Embryonic facial prominence (tissue), 1 donor: ENCODE data around the gene PLCG2.
"Not testable (repeated sequence)": the region's sequence is repeated elsewhere in the genome, so short reads cannot be mapped to it uniquely, and the experiment has no call there.

Experiments
- DNase-seq: peaks from one replicate; pipeline ENCODE4 v3.0.0-alpha.2; 2016; ENCODE audit errors: extremely low spot score

The PLCG2 gene

DNA sequence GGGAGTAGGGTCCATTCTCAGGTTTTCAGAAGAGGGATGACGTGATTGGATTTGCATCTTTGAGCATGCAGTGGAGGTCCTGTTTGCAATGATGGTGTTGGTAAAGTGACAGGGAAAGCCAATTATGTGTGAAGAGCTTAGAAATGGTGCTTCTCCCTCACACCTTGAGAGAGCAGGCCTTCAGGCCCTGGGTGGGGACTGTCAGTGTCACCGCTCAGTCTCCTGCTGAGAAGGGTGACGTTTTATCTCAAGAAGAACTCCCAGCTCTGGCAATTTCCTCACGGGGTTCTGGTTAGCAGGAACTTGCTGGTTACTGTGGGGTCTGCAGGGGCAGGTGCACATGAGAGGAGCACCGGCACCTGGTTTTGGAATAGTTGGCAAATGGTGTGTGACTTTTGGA, 11.2 kb downstream of the PLCG2 start:
- DNase-seq = no peak

- DNase-seq = no peak
Observed at GRCh38 chr16:81790830-81791435, 11.8 kb downstream of the PLCG2 start.

DNA sequence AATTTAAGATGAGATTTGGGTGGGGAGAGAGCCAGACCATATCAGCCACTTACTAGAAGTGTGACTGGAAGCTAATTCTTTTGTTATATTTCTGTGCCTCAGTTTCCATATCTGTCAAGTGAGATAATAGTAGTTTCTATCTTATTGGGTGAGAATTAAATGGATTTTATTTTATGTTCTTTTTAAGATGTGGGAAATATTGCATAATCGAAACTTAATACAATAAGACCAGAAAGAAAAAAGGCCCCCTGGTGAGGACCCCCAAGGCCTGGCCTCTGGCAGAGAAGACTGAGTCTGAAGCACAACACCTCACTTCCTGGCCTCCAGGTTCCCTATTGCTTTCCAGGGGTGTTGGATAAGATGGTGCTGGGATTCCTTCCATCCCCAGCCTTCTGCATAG, 13.7 kb downstream of the PLCG2 start:
- DNase-seq = no peak

- no peak for DNase-seq
Observed at GRCh38 chr16:81795193-81795592, 16.1 kb downstream of the PLCG2 start.

- no peak for DNase-seq
Observed at GRCh38 chr16:81796035-81796434, 16.9 kb downstream of the PLCG2 start.

DNA sequence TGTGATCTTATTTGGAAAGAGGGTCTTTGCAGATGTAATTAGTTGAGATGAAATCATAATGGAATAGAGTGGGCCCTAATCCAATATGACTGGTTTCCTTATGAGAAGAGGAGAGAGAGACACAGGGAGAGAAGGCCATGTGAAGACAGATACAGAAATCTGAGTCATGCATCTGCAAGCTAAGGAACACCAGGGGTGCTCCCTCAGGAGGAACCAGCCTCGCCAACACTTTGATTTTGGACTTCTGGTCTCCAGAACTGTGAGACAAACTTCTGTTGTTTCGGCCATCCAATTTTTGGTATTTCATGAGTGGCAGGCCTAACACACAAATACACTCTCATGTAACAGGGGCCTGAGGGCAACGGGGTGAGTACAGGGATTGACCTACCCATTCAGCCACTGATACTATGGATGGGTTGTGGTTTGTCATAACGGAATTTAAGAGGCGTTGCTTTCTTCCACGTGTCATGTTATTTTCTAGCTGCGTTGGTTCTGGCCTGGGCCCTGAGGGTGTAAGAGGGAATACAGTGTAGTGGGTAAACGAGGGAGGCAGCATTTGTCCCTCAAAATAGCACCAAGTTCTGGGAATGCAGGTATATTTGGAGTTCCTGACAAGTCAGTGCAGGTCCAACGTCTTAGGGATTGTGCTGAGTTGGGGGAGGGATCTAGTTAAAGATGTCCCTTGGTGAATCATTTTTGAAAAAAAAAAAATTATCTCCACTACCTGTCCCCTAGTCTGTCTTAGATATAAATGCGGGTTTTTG, 17.7 kb downstream of the PLCG2 start:
- DNase-seq = no peak

DNA sequence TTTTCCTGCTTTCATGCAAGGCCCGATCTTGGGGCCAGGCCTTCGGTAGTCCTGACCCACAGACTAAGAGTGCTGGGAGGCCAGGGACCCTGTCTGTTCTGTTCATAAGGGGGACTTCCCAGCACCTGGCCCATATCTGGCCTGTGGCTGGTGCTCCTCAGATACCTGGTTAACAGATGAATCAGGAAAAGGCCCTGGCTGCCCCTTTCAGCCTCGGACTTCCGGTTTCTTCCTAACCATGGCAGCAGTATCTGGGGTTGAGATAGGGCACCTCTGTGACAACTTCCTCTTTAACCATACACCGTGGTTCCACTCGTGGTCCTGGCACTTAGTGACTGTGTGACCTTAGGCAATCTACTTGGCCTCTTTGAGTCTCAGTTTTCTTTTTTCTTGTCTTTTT, 18.4 kb downstream of the PLCG2 start:
- DNase-seq = no peak

GRCh38 chr16:81798311-81799137, 19.4 kb downstream of the PLCG2 start:
- DNase-seq = no peak

DNA sequence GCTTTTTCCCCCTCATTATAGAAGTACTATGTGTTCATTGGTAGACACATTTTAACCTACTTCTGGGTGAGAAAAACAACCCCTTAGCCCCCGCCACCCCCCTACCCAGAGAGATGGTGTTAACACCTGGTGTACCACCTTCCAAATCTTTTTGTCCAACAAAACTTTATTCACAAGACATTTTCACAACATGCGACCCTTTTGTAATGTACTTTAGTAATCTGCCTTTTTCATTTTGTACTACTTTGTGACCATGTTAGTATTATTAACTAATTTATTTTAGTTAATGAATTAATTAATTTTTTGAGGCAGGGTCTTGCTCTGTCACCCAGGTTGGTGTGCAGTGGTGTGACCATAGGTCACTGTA, 20.0 kb downstream of the PLCG2 start:
- no peak for DNase-seq

GRCh38 chr16:81801724-81802123, 22.6 kb downstream of the PLCG2 start:
- DNase-seq = not testable (repeated sequence)

GRCh38 chr16:81803332-81803731, 24.2 kb downstream of the PLCG2 start:
- no peak for DNase-seq

DNA sequence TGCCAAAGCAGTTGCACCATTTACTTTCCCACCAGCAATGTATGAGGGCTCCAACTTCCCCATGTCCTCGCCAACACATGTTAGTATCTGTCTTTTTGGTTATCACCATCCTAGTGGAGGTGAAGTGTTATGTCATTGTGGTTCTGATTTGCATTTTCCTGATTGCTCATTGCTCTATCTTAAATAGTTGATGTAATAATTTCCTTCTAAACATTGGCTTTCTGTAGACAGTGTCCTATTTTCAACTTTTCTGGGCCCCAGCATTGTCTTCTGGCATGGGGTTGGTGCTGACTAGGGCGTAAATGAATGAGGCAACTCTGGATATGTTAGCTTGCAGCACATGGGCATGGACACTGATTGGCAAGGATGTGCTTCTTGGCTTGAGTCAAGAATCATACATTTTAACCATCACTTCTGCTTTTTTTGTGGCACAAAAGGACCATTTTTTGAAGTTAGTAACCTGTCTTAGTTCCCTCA, 25.1 kb downstream of the PLCG2 start:
- no peak for DNase-seq

DNA sequence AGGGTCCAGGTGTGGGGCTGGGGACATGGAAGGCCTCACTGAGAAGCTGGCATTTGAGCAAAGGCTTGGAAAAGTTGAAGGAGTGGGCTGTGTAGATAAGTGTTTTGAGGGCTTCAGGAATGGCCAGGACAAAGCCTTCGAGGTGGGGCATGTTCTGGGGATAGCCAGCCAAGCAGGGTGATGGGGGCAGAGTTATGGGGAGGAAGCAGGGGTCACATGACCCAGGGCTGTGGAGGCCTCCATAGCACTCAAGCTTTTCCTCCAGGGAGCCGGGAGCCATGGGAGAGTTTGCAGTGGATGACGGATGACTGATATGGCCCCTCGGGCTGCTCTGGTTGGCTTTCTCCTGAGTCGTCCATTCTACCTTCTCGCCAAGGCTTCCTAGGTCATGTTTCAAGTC, 27.6 kb downstream of the PLCG2 start:
- no peak for DNase-seq

GRCh38 chr16:81807767-81808358, 28.8 kb downstream of the PLCG2 start:
- no peak for DNase-seq

- DNase-seq = no peak
Observed at GRCh38 chr16:81808933-81809480, 29.9 kb downstream of the PLCG2 start.

DNA sequence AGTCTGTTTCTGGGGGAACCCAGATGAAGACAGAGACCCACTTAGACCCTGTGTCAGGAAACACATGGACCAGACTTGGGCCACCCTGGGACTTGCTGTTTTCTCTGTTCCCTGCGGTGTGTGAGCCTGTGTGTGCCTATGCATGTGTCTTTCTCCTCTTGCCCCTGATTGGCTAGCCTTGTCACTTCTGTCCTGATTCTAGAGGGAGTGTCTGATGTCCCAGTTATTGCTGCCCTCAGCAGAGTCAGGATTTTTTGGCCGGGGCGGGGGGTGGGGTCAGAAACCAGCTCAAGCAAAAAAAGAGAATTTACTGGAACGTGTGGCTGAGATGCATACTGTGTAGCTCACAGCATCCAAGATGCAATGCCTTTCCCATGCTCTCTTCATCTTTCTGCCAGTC, 30.5 kb downstream of the PLCG2 start:
- no peak for DNase-seq

GRCh38 chr16:81810361-81810760, 31.3 kb downstream of the PLCG2 start:
- no peak for DNase-seq

- DNase-seq = no peak
Observed at GRCh38 chr16:81810894-81811538, 31.9 kb downstream of the PLCG2 start.

DNA sequence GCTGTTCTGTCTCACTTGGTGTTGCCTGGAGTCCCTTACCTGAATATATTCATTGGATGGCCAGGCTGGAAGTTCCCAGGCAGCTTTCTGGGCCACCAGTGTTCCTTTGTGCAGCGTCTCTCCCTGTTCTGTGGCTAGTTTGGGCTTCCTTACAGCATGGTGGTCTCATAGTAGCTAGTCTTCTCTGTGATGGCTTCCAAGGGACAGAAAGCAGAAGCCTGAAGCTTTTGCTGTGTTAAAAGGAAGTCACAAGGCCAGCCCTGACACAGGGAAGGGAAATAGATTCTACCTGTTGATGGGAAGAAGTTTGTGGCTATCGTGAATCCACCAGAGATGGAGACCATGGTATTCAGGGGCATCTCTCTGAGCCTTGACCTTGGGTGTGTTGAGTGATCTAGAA, 34.6 kb downstream of the PLCG2 start:
- no peak for DNase-seq

DNA sequence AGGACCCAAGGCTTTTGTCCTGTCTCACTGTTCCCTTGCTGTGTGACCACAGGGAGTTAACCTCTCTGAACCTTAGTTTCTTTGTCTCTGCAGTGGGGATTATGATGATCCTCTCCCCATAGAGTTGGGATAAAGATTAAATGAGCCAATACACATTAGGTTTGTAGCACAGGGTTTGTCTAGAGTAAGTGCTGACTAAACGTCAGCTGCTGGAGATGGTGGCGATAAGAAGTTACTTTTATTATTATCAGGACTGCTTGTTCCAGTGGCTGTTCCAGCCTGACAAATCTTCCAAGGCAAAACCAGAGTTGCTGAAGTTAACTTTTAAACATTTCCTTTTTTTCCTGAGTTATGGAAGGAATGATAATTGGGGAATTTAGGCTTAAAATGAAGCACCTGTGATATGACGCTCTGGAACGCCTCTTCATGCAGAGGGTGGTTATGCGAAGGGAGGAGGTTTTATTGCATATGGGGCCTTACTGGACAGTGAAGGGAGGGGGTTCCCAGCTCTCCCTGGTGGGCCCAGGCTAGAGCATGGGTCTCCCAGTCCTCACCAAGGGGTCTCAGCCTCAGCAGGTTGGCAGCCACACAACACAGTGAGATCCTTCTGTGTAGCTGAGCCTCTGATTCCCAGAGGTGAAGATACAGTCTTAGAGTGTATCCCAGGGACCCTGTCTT, 35.8 kb downstream of the PLCG2 start:
- no peak for DNase-seq

GRCh38 chr16:81815429-81815766, 36.3 kb downstream of the PLCG2 start:
- no peak for DNase-seq
